Cardiac muscle cell (in vitro differentiated cells and primary cell): ENCODE results near the gene ZNF786. TPM values are rescaled to one million over a fixed set of nuclear protein-coding genes. Genes with fewer than 3 reads are reported as not detected.
"Not testable (repeated sequence)": the region's sequence is repeated elsewhere in the genome, so short reads cannot be mapped to it uniquely, and the experiment has no call there.

ENCODE experiments used
- DNase-seq, 2 donors: peaks; one replicate each; pipeline versions ENCODE4 v3.0.0 to v3.0.0-alpha.2; 2010 to 2017; ENCODE audit warnings: low read depth in 1 of 2, low spot score in 1 of 2
- H3K27ac ChIP-seq: fragments of 200-600 bp; sonication (generic); 2 replicates; pipeline ENCODE4 v1.5.1; 2016
- H3K27me3 ChIP-seq: fragments of 200-600 bp; sonication (generic); 2 replicates; pipeline ENCODE4 v1.6.0; 2016; ENCODE audit warnings: control low read depth
- H3K36me3 ChIP-seq: fragments of 200-600 bp; sonication (generic); 2 replicates; pipeline ENCODE4 v1.5.1; 2016; ENCODE audit warnings: control low read depth
- H3K4me1 ChIP-seq: fragments of 200-600 bp; sonication (generic); 2 replicates; pipeline ENCODE4 v1.8.1; 2017; ENCODE audit warnings: low read depth, mild to moderate bottlenecking, mixed run types
- H3K4me3 ChIP-seq: fragments of 200-600 bp; sonication (generic); 2 replicates; pipeline ENCODE4 v1.5.1; 2016; ENCODE audit warnings: mild to moderate bottlenecking
- H3K9me3 ChIP-seq: fragments of 200-600 bp; sonication (generic); 2 replicates; pipeline ENCODE4 v1.5.1; 2017; ENCODE audit warnings: low read depth, mild to moderate bottlenecking, control low read depth
- polyA plus RNA-seq: library from polyadenylated mRNA; unstranded; fragments of >200 nt; fragmentation: Nextera tagmentation; extraction: Ambion mirVana; gene quantifications from 2 replicates; pipeline ENCODE4 v1.2.1, GENCODE V29; 2016
- total RNA-seq: library from RNA; depleted of rRNA; stranded (reverse); fragments of >200 nt; gene quantifications from 2 replicates; pipeline ENCODE4 v1.2.3, GENCODE V29; 2016
- TF ChIP-seq, protein P1 (sequence below): IDR thresholded peaks from 2 replicates; pipeline ENCODE4 v1.5.1; 2012; ENCODE audit warnings: low read depth, mild to moderate bottlenecking, low read length

ZNF786 gene
- total and polyA plus RNA-seq, 2 experiments from 2014 or later: 6.2 to 11.1 TPM

DNA sequence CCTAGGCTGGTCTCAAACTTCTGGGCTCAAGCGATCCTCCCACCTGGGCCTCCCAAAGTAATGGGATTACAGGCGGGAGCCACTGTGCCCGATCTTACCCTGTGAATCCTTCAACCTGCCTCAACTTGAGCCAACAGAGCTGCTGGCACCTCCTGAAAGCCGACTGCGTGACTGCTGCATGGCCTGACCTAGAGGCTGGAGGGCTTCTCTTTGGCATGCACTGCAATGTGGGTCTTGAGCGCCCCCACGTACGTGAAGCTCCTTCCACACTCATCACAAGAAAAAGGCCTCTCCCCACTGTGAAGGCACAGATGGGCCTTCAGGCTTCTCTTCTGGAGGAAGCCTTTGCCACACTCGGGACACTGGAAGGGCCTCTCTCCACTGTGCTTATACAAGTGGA, 12.9 kb upstream of the ZNF786 start:
- TF ChIP-seq, protein P1, sequence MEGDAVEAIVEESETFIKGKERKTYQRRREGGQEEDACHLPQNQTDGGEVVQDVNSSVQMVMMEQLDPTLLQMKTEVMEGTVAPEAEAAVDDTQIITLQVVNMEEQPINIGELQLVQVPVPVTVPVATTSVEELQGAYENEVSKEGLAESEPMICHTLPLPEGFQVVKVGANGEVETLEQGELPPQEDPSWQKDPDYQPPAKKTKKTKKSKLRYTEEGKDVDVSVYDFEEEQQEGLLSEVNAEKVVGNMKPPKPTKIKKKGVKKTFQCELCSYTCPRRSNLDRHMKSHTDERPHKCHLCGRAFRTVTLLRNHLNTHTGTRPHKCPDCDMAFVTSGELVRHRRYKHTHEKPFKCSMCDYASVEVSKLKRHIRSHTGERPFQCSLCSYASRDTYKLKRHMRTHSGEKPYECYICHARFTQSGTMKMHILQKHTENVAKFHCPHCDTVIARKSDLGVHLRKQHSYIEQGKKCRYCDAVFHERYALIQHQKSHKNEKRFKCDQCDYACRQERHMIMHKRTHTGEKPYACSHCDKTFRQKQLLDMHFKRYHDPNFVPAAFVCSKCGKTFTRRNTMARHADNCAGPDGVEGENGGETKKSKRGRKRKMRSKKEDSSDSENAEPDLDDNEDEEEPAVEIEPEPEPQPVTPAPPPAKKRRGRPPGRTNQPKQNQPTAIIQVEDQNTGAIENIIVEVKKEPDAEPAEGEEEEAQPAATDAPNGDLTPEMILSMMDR: no peak

DNA sequence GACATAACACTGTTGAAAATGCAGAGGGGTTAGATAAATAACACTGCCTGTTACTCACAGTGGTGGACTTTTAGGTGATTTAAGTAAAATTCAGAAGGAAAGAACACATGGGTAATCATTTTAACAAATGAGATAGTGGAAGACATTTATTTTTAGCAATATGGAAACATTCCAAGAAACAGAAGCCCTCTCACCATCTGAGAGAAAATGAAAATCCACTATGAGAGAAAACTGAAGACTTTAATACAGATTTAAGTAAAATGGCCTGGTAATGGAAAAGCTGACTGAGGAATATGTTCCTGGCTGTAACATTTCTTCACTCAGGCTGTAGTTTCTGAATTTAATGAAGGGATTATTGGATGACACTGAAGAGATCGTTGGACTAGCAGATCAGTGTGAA, 12.1 kb upstream of the ZNF786 start:
- no peak for DNase-seq
- Histone ChIP-seq H3K36me3 (peaks cover 4% of the 10 kb centered on the region), H3K9me3 (no peaks in the 10 kb centered on the region), H3K4me3 (no peak overlapping the region), H3K27me3 (no peaks in the 10 kb centered on the region), H3K27ac (no peak overlapping the region), H3K4me1 (no peaks in the 10 kb centered on the region)
- TF ChIP-seq, protein P1: no peak

More for the DNA sequence above, 12.9 kb upstream of the ZNF786 start:
- DNase-seq: no peak
- no peaks in the 10 kb centered on the region for H3K4me1 ChIP-seq
- H3K9me3 ChIP-seq: no peaks in the 10 kb centered on the region
- H3K27me3 ChIP-seq: no peaks in the 10 kb centered on the region
- H3K36me3 ChIP-seq: peaks cover 4% of the 10 kb centered on the region
- no peak overlapping the region for H3K4me3 ChIP-seq
- no peak overlapping the region for H3K27ac ChIP-seq

DNA sequence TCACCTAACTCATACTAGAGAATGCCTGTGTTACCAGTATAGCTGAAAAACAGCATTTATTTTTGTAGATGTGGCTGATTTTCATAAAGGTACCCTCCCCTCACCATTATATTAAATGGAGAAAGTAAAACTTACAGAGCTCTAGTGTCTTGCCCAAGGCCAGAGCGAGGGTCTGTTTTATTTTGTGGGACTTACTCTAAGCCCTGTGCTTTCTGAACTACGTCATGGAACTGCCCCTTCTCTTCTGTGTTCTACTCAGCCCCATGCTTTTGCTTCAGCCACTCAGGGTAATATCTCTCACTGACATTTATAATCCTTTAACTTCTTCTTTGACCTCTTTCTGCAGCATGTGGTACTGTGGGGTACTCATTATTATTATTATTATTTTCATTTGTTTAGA, 10.3 kb upstream of the ZNF786 start:
- Histone ChIP-seq H3K36me3 (no peaks in the 10 kb centered on the region), H3K27me3 (no peaks in the 10 kb centered on the region), H3K4me1 (no peaks in the 10 kb centered on the region), H3K27ac (no peak overlapping the region), H3K9me3 (no peaks in the 10 kb centered on the region), H3K4me3 (no peak overlapping the region)
- TF ChIP-seq, protein P1: no peak
- DNase-seq: no peak

DNA sequence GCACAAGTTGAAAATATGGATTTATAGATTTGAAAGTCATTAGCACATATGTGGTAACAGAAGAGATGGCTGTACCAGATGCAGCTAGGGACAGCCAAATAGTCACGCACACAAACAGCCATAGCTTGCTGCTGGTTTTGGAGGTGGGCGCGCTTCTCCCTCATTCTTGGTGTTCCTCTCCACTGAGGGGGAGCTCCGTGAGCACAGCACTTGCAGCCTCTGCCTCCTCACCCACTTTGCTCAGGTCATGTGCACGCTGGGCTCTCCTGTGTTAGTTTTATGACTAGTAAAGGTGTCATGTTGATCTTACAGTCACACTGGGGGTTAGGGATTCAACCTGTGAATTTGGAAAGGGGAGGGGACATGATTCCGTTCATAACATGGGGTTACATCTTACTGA, 8.5 kb upstream of the ZNF786 start:
- H3K27ac ChIP-seq: no peak overlapping the region
- TF ChIP-seq, protein P1: no peak
- H3K9me3 ChIP-seq: no peaks in the 10 kb centered on the region
- no peak for DNase-seq
- no peaks in the 10 kb centered on the region for H3K36me3 ChIP-seq
- no peaks in the 10 kb centered on the region for H3K27me3 ChIP-seq
- H3K4me1 ChIP-seq: no peaks in the 10 kb centered on the region
- no peak overlapping the region for H3K4me3 ChIP-seq

DNA sequence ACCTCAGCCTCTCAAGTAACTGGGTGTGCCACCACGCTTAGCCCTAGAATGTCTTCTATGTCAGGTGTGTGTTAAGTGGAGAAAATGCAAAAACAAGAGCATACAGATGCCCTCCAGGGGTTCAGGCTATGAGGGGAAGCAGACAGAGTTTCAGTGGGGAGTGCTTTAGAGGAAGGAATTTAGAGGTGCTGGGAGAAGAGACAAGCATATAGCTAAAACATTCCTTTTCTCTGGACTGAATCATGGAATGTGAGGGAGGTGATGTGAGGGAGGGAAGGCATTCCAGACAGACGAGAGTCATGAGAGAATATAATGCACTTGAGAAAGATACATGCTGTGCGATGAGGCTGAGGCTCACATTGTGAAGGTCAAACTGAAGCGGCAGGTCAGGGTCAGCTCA, 6.6 kb upstream of the ZNF786 start:
- no peak overlapping the region for H3K4me3 ChIP-seq
- DNase-seq: peak in 1 of 2 donors; percentile 18
- H3K27me3 ChIP-seq: no peaks in the 10 kb centered on the region
- H3K36me3 ChIP-seq: no peaks in the 10 kb centered on the region
- TF ChIP-seq, protein P1: no peak
- H3K27ac ChIP-seq: no peak overlapping the region
- H3K4me1 ChIP-seq: no peaks in the 10 kb centered on the region
- H3K9me3 ChIP-seq: no peaks in the 10 kb centered on the region

DNA sequence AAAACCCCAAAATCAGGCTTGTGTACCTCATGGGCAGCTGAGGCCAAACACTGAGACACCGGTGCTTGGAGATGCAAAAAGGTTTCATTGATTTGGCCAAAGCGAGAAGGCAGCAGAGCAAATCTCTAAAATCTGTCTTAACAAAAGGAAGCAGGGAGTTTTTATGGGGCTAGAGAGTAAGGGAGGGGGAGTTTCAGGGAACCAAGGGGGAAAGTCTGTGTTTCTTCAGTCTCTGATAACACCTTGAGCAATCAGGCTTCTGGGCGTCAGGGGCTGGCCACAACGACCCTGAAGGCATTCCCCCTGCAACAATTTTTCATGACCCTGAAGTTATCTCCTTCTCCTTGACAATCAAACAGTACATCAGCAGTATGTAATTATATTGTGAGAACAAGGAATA, 2.7 kb upstream of the ZNF786 start:
- TF ChIP-seq, protein P1: no peak
- no peak overlapping the region for H3K4me3 ChIP-seq
- no peaks in the 10 kb centered on the region for H3K27me3 ChIP-seq
- no peaks in the 10 kb centered on the region for H3K4me1 ChIP-seq
- H3K9me3 ChIP-seq: no peaks in the 10 kb centered on the region
- no peaks in the 10 kb centered on the region for H3K36me3 ChIP-seq
- DNase-seq: no peak
- peak overlapping the region; percentile 20 for H3K27ac ChIP-seq

DNA sequence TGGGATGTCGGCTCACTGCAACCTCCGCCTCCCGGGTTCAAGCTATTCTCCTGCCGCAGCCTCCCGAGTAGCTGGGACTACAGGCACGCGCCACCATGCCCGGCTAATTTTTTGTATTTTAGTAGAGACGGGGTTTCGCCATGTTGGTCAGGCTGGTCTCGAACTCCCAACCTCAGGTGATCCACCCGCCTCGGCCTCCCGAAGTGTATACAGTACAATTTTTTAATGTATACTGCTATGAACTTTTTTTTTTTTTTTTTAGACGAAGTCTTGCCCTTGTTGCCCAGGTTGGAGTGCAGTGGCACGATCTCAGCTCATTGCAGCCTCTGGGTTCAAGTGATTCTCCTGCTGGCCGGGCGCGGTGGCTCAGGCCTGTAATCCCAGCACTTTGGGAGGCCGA, 1.7 kb upstream of the ZNF786 start:
- not testable (repeated sequence) for H3K4me3 ChIP-seq, H3K27me3 ChIP-seq, H3K4me1 ChIP-seq, H3K9me3 ChIP-seq, H3K27ac ChIP-seq, H3K36me3 ChIP-seq, DNase-seq
